ENCODE results near the gene DSC1. TPM values are rescaled to one million over a fixed set of nuclear protein-coding genes. Genes with fewer than 3 reads are reported as not detected.

The DSC1 gene
- total and polyA plus RNA-seq, 2 of the 13 experiments (the other 11 are each of a cell fraction or from before 2014, with no cell fraction given), result not detected

GRCh38 chr18:31199190-31199769 is 36.6 kb upstream of the DSC1 start (continued):
- TF ChIP-seq SMC3 (IDR thresholded peaks at IDR 0.05; ENCODE audit: low read length), result no peak
- no peak for TF ChIP-seq TSC22D2 (CRISPR knock-in tag; IDR thresholded peaks at IDR 0.05; ENCODE audit: borderline replicate concordance)
- TF ChIP-seq TRIM24 (CRISPR knock-in tag; IDR thresholded peaks at IDR 0.05), result no peak
- TF ChIP-seq ARID5B (CRISPR knock-in tag; IDR thresholded peaks at IDR 0.05), result no peak
- no peak for TF ChIP-seq PAXIP1 (CRISPR knock-in tag; conservative IDR thresholded peaks at IDR 0.05)
- TF ChIP-seq ZNF343 (CRISPR knock-in tag; IDR thresholded peaks at IDR 0.05), result no peak
- TF ChIP-seq ZNF543 (CRISPR knock-in tag; IDR thresholded peaks at IDR 0.05), result no peak
- TF ChIP-seq SRSF9 (IDR thresholded peaks at IDR 0.05; ENCODE audit: borderline replicate concordance, insufficient read depth, low read depth, low read length, poor library complexity, severe bottlenecking), result no peak
- TF ChIP-seq ZNF709 (CRISPR knock-in tag; IDR thresholded peaks at IDR 0.05), result no peak
- TF ChIP-seq HOXA7 (CRISPR knock-in tag; IDR thresholded peaks at IDR 0.05), result no peak
- TF ChIP-seq ZNF280D (CRISPR knock-in tag; IDR thresholded peaks at IDR 0.05), result no peak

All from HepG2 (cell line).